ENCODE data around the gene TRIM66.
A peak's percentile ranks its signal among the peaks of the same experiment; 100 is the strongest.

Gene TRIM66

DNA sequence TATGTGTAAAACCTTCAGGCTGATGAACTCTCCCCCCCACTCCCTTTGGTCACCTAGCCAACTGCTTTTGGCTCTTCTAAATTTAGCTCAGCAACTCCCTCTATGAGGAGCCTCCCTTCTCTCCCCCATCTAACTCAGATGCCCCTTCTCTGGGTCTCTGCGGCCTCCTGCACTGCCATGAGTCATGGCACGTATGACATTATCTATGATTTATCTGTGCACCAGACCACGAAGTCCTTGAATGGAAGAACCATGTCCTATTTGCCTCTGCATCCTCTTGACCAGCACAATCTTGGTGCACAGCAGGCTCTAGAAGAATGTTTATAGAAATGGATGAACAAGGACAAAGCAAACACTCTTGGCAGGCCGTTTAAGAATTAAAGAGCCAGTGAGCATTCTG is 46.1 kb upstream of the TRIM66 start:
- DNase-seq, result peak; percentile 49
- in situ Hi-C loops (cut with HindIII; ENCODE audit: low pct_ligation_motif_present, low sequenced_read_pairs), result no loop called here
- TF ChIP-seq, protein P1, sequence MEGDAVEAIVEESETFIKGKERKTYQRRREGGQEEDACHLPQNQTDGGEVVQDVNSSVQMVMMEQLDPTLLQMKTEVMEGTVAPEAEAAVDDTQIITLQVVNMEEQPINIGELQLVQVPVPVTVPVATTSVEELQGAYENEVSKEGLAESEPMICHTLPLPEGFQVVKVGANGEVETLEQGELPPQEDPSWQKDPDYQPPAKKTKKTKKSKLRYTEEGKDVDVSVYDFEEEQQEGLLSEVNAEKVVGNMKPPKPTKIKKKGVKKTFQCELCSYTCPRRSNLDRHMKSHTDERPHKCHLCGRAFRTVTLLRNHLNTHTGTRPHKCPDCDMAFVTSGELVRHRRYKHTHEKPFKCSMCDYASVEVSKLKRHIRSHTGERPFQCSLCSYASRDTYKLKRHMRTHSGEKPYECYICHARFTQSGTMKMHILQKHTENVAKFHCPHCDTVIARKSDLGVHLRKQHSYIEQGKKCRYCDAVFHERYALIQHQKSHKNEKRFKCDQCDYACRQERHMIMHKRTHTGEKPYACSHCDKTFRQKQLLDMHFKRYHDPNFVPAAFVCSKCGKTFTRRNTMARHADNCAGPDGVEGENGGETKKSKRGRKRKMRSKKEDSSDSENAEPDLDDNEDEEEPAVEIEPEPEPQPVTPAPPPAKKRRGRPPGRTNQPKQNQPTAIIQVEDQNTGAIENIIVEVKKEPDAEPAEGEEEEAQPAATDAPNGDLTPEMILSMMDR (IDR thresholded peaks at IDR 0.05; ENCODE audit: low read depth, low read length, missing control alignments), result no peak
- H3K27me3 ChIP-seq (replicated peaks), result no peaks in the 10 kb centered on the region
- no peak overlapping the region for H3K4me3 ChIP-seq (ENCODE audit: low read depth, low read length)
- H3K36me3 ChIP-seq (replicated peaks), result no peaks in the 10 kb centered on the region
- no peak overlapping the region for H3K27ac ChIP-seq

DNA sequence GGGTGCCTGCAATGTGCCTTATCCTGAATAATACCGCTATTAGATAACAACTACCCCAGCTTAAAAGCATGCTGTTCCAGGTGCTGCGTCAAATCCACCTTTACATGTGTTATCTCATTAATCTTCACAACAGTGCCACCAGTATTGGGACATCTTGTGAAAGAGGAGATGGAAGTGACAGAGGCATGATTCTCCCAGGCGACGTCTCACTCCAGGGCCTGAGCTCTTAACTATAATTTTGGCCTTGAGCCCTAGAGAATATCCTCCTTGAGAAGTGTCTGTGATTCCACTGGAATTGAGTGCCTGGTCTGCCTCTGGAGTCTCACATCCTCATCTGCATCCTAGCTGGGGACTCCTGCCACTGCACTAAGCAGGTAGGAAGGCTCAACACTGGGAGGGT is 43.9 kb upstream of the TRIM66 start:
- DNase-seq, result no peak
- no peaks in the 10 kb centered on the region for H3K36me3 ChIP-seq (replicated peaks)
- TF ChIP-seq, protein P1 (IDR thresholded peaks at IDR 0.05; ENCODE audit: low read depth, low read length, missing control alignments), result no peak
- no peak overlapping the region for H3K27ac ChIP-seq
- no peak overlapping the region for H3K4me3 ChIP-seq (ENCODE audit: low read depth, low read length)
- in situ Hi-C loops (cut with HindIII; ENCODE audit: low pct_ligation_motif_present, low sequenced_read_pairs), result no loop called here
- no peaks in the 10 kb centered on the region for H3K27me3 ChIP-seq (replicated peaks)

DNA sequence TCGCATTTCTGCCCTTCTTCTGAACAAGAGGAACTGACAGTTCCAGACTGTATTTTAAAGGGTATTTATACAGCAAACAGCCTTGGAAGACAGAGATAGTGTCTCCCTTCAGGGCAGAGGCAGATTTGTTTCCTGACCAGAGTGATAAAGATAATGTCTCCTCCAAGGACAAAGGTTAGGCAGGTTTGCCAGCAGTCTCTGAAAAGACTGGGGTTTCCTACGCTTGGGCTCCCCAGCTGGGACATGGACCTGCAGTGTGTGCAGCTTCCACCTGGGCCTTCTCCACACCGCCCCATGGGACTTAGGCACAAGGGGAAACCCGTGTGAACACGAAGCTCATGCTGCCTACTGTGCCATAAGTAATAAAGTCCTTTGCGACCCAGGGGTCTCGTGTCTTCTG is 42.2 kb upstream of the TRIM66 start:
- Histone ChIP-seq H3K27ac (no peak overlapping the region), H3K27me3 (replicated peaks) (no peaks in the 10 kb centered on the region), H3K4me3 (ENCODE audit: low read depth, low read length) (no peak overlapping the region), H3K36me3 (replicated peaks) (no peaks in the 10 kb centered on the region)
- TF ChIP-seq, protein P1 (IDR thresholded peaks at IDR 0.05; ENCODE audit: low read depth, low read length, missing control alignments), result no peak
- no peak for DNase-seq
- in situ Hi-C loops (cut with HindIII; ENCODE audit: low pct_ligation_motif_present, low sequenced_read_pairs), result no loop called here

DNA sequence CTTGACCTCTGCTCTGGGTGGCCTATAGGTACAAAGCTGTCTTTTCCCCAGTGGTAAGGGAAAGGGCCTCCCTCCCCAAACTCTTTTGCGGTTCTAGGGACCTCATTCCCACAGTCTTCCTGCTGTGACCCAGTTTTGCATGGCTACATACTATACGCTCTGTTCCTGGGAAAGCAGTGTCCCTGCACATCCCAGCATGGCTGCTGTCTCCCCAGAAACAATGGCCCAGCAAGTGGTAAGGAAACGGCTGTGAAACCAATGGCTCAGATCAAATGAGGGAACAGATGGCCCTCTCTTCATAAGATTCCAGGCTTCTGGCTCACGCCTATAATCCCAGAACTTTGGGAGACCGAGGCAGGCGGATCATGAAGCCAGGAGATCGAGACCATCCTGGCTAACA is 41.2 kb upstream of the TRIM66 start:
- no peaks in the 10 kb centered on the region for H3K36me3 ChIP-seq (replicated peaks)
- no peak overlapping the region for H3K4me3 ChIP-seq (ENCODE audit: low read depth, low read length)
- TF ChIP-seq, protein P1 (IDR thresholded peaks at IDR 0.05; ENCODE audit: low read depth, low read length, missing control alignments), result no peak
- in situ Hi-C loops (cut with HindIII; ENCODE audit: low pct_ligation_motif_present, low sequenced_read_pairs), result no loop called here
- no peaks in the 10 kb centered on the region for H3K27me3 ChIP-seq (replicated peaks)
- DNase-seq, result no peak
- no peak overlapping the region for H3K27ac ChIP-seq

DNA sequence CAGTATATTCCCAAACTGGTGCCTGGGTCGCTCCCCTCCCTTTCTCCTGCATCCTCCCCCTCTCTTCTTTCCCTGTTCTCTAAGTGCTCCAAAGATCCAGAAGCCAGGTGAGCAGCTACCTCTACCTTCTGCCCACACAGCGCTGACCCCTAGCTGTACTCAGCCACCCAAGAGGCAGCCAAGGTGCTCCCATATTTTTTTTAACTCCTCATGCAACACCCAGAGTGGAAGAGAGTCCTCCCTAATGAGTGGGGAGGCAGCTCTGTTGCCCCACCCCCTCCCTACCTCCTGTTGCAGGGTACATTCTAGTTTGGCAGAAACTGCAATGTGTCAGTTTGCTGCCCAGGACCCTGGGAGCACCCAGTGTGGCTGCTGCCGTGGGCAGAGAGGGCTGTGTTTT is 40.3 kb upstream of the TRIM66 start:
- Histone ChIP-seq H3K27ac (no peak overlapping the region), H3K27me3 (replicated peaks) (no peaks in the 10 kb centered on the region), H3K36me3 (replicated peaks) (no peaks in the 10 kb centered on the region), H3K4me3 (ENCODE audit: low read depth, low read length) (no peak overlapping the region)
- TF ChIP-seq, protein P1 (IDR thresholded peaks at IDR 0.05; ENCODE audit: low read depth, low read length, missing control alignments), result no peak
- no peak for DNase-seq
- in situ Hi-C loops (cut with HindIII; ENCODE audit: low pct_ligation_motif_present, low sequenced_read_pairs), result no loop called here
